Duodenal mucosa (tissue), 2 donors: ENCODE results near the gene CIB4.

Experiments used
- H3K27ac ChIP-seq: one replicate; pipeline ENCODE4 v1.7.0; 2013; ENCODE audit warnings: low read depth, low read length
- H3K27me3 ChIP-seq, 2 donors: one replicate each; pipeline ENCODE4 v1.7.0; 2013; ENCODE audit warnings: low read length in 2 of 2, control low read depth in 1 of 2; ENCODE audit not compliant: insufficient read depth in 2 of 2, control insufficient read depth in 1 of 2
- H3K36me3 ChIP-seq, 2 donors: one replicate each; pipeline ENCODE4 v1.7.0; 2013; ENCODE audit warnings: low read length in 2 of 2, control low read depth in 1 of 2; ENCODE audit not compliant: insufficient read depth in 2 of 2, control insufficient read depth in 1 of 2
- H3K4me1 ChIP-seq, 2 donors: one replicate each; pipeline ENCODE4 v1.7.0; 2013; ENCODE audit warnings: low read length in 2 of 2, control low read depth in 1 of 2; ENCODE audit not compliant: insufficient read depth in 2 of 2, control insufficient read depth in 1 of 2
- H3K4me3 ChIP-seq, 2 donors: one replicate each; pipeline ENCODE4 v1.7.0; 2013; ENCODE audit warnings: low read length in 2 of 2, low read depth in 1 of 2
- H3K9ac ChIP-seq, 2 donors: one replicate each; pipeline ENCODE4 v1.7.0; 2013; ENCODE audit warnings: low read length in 2 of 2, low read depth in 1 of 2
- H3K9me3 ChIP-seq, 2 donors: one replicate each; pipeline ENCODE4 v1.7.0; 2013; ENCODE audit warnings: low read length in 2 of 2, control low read depth in 1 of 2; ENCODE audit not compliant: control insufficient read depth in 1 of 2

Gene CIB4

GRCh38 chr2:26644188-26644835 is 3.1 kb upstream of the CIB4 start:
- Histone ChIP-seq H3K27me3 (no peaks in the 10 kb centered on the region), H3K9me3 (no peaks in the 10 kb centered on the region), H3K9ac (no peak overlapping the region), H3K4me3 (no peak overlapping the region), H3K4me1 (peaks cover 0 to 6% of the 10 kb centered on the region in 2 donors), H3K36me3 (no peaks in the 10 kb centered on the region), H3K27ac (no peak overlapping the region)

GRCh38 chr2:26642429-26642828 is 1.3 kb upstream of the CIB4 start:
- no peak overlapping the region for H3K27ac ChIP-seq
- H3K9ac ChIP-seq = no peak overlapping the region
- no peaks in the 10 kb centered on the region for H3K27me3 ChIP-seq
- peaks cover 0 to 6% of the 10 kb centered on the region in 2 donors for H3K4me1 ChIP-seq
- H3K36me3 ChIP-seq = no peaks in the 10 kb centered on the region
- no peak overlapping the region for H3K4me3 ChIP-seq
- no peaks in the 10 kb centered on the region for H3K9me3 ChIP-seq

DNA sequence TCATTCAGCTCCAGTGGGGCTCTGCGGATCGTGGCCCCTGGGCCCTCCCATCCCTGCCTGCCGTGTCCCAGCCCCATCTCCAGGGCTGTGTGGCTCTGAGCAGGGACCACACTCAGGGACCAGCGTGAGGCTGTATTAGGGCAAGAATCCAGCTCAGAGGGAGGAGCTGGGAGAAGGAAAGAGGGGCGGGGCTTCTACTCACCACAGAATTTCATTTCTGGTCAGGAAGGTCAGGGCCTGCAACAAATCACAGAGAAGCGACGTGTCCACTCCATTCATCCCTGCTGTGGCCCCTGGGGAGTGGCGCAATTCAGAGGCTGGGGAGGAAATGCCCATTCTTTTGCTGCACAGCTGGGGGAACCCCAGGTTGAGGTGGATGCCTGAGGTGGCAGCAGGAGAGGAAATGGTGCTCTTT is 828 bp downstream of the CIB4 start:
- no peaks in the 10 kb centered on the region for H3K27me3 ChIP-seq

GRCh38 chr2:26639685-26640243 is 1.4 kb downstream of the CIB4 start:
- Histone ChIP-seq H3K9me3 (no peaks in the 10 kb centered on the region), H3K27me3 (no peaks in the 10 kb centered on the region), H3K27ac (no peak overlapping the region), H3K36me3 (no peaks in the 10 kb centered on the region), H3K9ac (no peak overlapping the region), H3K4me1 (peaks cover 0 to 6% of the 10 kb centered on the region in 2 donors), H3K4me3 (no peak overlapping the region)

More for the DNA sequence above, 828 bp downstream of the CIB4 start:
- Histone ChIP-seq H3K9ac (no peak overlapping the region), H3K27ac (no peak overlapping the region), H3K36me3 (no peaks in the 10 kb centered on the region), H3K4me1 (peaks cover 0 to 6% of the 10 kb centered on the region in 2 donors), H3K9me3 (no peaks in the 10 kb centered on the region), H3K4me3 (no peak overlapping the region)

DNA sequence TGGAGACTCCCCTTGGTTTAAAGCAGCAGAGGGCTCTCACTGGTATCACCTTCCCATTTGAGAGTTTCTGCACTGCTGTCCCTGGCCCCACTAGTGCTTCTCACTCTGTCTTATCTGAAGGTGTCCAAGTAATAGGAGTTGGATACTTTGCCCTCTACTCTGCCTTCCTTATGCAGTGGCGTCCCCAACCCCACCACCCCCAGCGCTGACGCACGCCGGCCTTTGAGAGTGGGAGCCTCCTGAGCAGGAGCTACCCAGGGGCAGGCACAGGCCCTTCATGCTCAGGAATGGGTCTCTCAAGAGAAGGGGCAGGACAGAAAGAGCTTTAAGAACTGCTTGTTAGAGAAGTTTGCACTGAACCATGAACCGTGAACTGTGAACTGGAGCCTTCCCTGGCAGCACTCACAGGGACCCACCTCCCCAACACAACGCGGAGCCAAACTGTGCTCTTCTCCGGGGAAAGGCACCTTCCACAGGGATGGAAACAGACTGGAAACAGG is 3.3 kb downstream of the CIB4 start:
- Histone ChIP-seq H3K4me1 (peaks cover 0 to 6% of the 10 kb centered on the region in 2 donors), H3K9ac (no peak overlapping the region), H3K36me3 (no peaks in the 10 kb centered on the region), H3K27ac (no peak overlapping the region), H3K27me3 (no peaks in the 10 kb centered on the region), H3K9me3 (no peaks in the 10 kb centered on the region), H3K4me3 (no peak overlapping the region)

GRCh38 chr2:26636935-26637334 is 4.2 kb downstream of the CIB4 start:
- Histone ChIP-seq H3K27me3 (no peaks in the 10 kb centered on the region), H3K4me1 (peaks cover 0 to 6% of the 10 kb centered on the region in 2 donors), H3K27ac (no peak overlapping the region), H3K9me3 (no peaks in the 10 kb centered on the region), H3K4me3 (no peak overlapping the region), H3K9ac (no peak overlapping the region), H3K36me3 (no peaks in the 10 kb centered on the region)

DNA sequence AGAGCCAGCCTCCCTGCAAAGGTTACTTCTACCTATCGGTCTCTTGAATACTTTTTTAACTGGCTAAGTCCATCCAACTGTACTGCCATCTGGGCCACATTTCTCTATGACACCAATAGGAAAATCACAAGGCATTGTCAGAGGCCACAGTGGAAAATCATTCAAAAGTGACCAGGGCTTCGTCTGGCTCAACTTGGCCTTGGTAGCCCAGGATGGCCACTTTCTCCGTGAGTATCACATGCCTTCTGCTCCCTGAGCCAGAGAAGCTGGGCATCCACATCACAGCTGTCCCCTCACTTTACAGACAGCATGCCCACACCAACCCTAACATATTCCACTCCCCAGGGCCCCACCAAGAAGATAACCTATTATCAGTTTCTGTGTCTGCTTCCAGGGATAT is 5.8 kb downstream of the CIB4 start:
- Histone ChIP-seq H3K4me1 (peaks cover 0 to 2% of the 10 kb centered on the region in 2 donors), H3K36me3 (no peaks in the 10 kb centered on the region), H3K9ac (no peak overlapping the region), H3K4me3 (no peak overlapping the region), H3K9me3 (no peaks in the 10 kb centered on the region), H3K27ac (no peak overlapping the region), H3K27me3 (no peaks in the 10 kb centered on the region)

- Histone ChIP-seq H3K9ac (no peak overlapping the region), H3K27me3 (no peaks in the 10 kb centered on the region), H3K36me3 (no peaks in the 10 kb centered on the region), H3K4me1 (no peaks in the 10 kb centered on the region), H3K27ac (no peak overlapping the region), H3K9me3 (no peaks in the 10 kb centered on the region), H3K4me3 (no peak overlapping the region)
Measured at GRCh38 chr2:26634636-26635230, 6.4 kb downstream of the CIB4 start.

DNA sequence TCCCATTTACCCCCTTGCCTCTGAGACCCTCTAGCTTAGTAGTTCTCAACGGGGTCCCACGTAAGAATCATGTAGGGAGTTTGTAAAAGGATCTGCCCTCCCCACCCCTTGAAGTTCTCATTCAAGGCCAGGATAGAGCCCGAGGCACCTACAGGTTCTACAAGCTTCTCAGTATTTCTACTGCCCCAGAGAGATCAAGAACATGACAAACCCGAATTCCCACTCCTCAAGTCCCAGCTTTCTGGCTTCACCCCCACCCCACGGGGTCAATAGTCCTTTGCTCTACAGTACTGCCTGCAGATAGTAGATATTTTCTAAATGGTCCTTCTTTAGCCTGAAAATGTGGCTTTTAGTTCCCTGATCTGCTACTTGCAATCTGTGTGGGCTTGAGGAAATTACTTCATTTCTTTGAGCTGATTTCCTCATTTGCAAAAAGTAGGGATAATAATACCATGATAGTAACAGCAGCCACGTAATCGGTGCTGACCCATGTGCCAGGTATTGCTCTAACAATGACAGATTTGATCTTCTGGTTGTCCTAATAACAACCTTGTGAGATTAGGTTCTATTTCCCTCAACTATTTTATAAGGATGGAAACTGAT is 7.1 kb downstream of the CIB4 start:
- Histone ChIP-seq H3K9ac (no peak overlapping the region), H3K27ac (no peak overlapping the region), H3K9me3 (no peaks in the 10 kb centered on the region), H3K36me3 (no peaks in the 10 kb centered on the region), H3K4me3 (no peak overlapping the region), H3K4me1 (no peaks in the 10 kb centered on the region), H3K27me3 (no peaks in the 10 kb centered on the region)

DNA sequence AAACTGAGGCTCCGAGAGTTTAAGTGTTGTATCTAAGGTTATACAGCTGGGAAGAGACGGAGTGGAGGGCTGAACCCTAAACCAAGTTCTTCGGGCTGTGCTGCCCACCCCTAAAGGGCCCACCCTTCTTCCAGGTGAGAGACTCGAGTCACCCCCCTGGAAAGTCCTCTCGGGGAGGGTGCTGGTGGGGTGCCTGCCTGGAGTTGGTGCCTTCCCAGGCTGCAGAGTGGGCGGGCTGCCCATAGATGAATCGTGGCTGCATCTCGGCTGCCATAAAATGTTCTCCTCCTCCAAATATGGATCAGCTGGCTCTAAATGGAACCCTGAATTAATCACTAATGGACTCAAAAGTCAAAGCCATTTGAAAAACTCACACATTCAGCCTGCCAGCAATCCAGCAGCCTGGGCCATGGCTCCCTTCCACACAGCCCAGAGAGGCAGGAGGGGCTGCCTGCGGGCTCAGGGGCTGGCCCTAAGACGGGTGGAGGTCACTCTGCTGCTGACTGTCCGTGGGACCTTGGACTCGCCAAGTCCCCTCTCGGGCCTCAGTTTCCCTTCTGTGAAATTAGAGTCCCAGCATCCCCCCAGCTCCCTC is 7.7 kb downstream of the CIB4 start:
- Histone ChIP-seq H3K36me3 (no peaks in the 10 kb centered on the region), H3K27ac (no peak overlapping the region), H3K9me3 (no peaks in the 10 kb centered on the region), H3K4me3 (no peak overlapping the region), H3K9ac (no peak overlapping the region), H3K27me3 (no peaks in the 10 kb centered on the region), H3K4me1 (no peaks in the 10 kb centered on the region)
